ENCODE data around the gene BBS9. TPM values are rescaled to one million over a fixed set of nuclear protein-coding genes. Genes with fewer than 3 reads are reported as not detected.

BBS9 gene
- total and polyA plus RNA-seq, 2 experiments from 2014 or later = 10.2 to 15.0 TPM

DNA sequence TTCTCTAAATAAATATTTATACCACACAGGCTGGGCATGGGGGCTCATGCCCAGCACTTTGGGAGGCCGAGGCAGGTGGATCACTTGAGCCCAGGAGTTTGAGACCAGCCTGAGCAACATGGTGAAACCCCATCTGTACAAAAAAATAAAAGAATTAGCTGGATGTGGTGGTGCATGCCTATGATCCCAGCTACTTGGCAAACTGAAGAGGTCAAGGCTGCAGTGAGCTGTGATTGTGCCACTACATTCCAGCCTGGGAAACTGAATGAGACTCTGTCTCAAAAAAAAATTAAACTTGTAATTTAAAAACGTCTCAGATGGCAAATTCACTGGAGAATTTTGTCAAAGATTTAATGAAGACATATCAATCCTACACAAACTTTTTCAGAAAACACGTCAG lies 498.4 kb downstream of the BBS9 start:
- Histone ChIP-seq H4K20me1 (ENCODE audit: insufficient read depth) (no peaks in the 10 kb centered on the region), H3K4me3 (no peak overlapping the region), H3K79me2 (ENCODE audit: insufficient read depth) (no peaks in the 10 kb centered on the region), H3K9ac (no peak overlapping the region), H3K4me2 (ENCODE audit: unreplicated experiment) (no peak overlapping the region), H3K27me3 (replicated peaks; ENCODE audit: insufficient read depth) (no peaks in the 10 kb centered on the region), H3F3A (ENCODE audit: insufficient read depth) (no peaks in the 10 kb centered on the region), H3K27ac (no peak overlapping the region), H2AFZ (no peak overlapping the region), H3K36me3 (ENCODE audit: low read depth) (no peaks in the 10 kb centered on the region), H3K9me2 (ENCODE audit: insufficient read depth) (no peaks in the 10 kb centered on the region), H3K4me1 (ENCODE audit: insufficient read depth) (peaks cover 10% of the 10 kb centered on the region; the same call in 1 of the 2 replicates), H3K9me3 (ENCODE audit: low read depth) (no peaks in the 10 kb centered on the region)
- in situ Hi-C loops (cut with MboI) = no loop called here
- 55 to 57% methylated on average over 3 of the region's 3 CpGs for WGBS, 2 experiments (ENCODE audit: low coverage in 1 of 2, low lambda C conversion rate in 2 of 2, missing lambda C conversion rate in 2 of 2)
- TF ChIP-seq EZH2phosphoT487 (IDR thresholded peaks at IDR 0.05; ENCODE audit: insufficient read depth, low read depth) = no peak
- TF ChIP-seq EZH2 (IDR thresholded peaks at IDR 0.05; ENCODE audit: insufficient read depth, poor library complexity, severe bottlenecking) = no peak
- peak; percentile 32 for DNase-seq

DNA sequence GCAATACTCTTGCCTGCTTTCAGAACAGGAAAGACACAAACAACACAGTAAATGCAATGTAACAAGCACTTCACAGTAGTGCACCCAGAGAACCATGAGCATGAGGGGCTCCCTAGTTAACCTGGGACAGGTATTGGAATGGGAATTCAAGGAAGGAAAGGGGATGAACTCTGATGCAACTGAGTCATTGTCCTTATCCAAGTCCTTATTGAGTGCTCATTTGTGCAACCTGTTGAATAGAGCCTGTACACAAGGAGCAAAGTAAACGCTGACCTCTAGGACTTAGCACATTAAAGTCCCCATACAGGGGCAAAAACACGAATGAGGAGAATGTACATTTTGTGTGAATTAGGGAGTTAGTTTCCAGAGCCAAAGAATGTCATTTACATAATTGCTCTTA lies 499.5 kb downstream of the BBS9 start:
- no peak overlapping the region for H3K9ac ChIP-seq
- DNase-seq = no peak
- H2AFZ ChIP-seq = no peak overlapping the region
- TF ChIP-seq EZH2 (IDR thresholded peaks at IDR 0.05; ENCODE audit: insufficient read depth, poor library complexity, severe bottlenecking) (no peak), EZH2phosphoT487 (IDR thresholded peaks at IDR 0.05; ENCODE audit: insufficient read depth, low read depth) (no peak)
- H3F3A ChIP-seq (ENCODE audit: insufficient read depth) = no peaks in the 10 kb centered on the region
- WGBS, 2 experiments (ENCODE audit: low coverage in 1 of 2, low lambda C conversion rate in 2 of 2, missing lambda C conversion rate in 2 of 2) = 92 to 94% methylated on average over 2 of the region's 2 CpGs
- H3K9me2 ChIP-seq (ENCODE audit: insufficient read depth) = no peaks in the 10 kb centered on the region
- H3K27me3 ChIP-seq (replicated peaks; ENCODE audit: insufficient read depth) = no peaks in the 10 kb centered on the region
- H3K79me2 ChIP-seq (ENCODE audit: insufficient read depth) = no peaks in the 10 kb centered on the region
- no peak overlapping the region for H3K4me2 ChIP-seq (ENCODE audit: unreplicated experiment)
- in situ Hi-C loops (cut with MboI) = no loop called here
- no peaks in the 10 kb centered on the region for H3K4me1 ChIP-seq (ENCODE audit: insufficient read depth)
- no peaks in the 10 kb centered on the region for H3K9me3 ChIP-seq (ENCODE audit: low read depth)
- no peak overlapping the region for H3K4me3 ChIP-seq
- H4K20me1 ChIP-seq (ENCODE audit: insufficient read depth) = no peaks in the 10 kb centered on the region
- H3K27ac ChIP-seq = no peak overlapping the region
- H3K36me3 ChIP-seq (ENCODE audit: low read depth) = no peaks in the 10 kb centered on the region

DNA sequence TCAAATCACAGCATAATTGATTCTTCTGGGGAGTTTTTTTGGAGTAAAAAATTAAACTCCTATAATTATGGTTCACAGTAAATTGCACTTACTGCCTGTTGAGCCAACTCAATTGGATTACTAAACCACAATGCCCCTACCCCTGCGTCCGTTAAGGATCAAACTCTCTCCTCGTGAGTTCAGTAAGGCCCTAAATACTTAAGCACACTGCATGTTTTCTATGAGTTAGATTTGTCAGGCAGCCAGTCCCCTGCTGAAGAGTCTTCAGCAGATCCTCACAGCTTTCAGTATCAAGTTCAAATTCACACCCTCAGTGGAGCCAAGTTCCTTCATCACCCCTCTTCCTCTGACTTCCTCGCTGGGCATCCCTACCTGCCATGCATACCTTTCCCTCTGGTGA lies 501.0 kb downstream of the BBS9 start:
- Histone ChIP-seq H3K79me2 (ENCODE audit: insufficient read depth) (no peaks in the 10 kb centered on the region), H3K4me3 (no peak overlapping the region), H3K9me3 (ENCODE audit: low read depth) (no peaks in the 10 kb centered on the region), H3K4me1 (ENCODE audit: insufficient read depth) (no peaks in the 10 kb centered on the region), H3K9me2 (ENCODE audit: insufficient read depth) (no peaks in the 10 kb centered on the region), H3K9ac (no peak overlapping the region), H3F3A (ENCODE audit: insufficient read depth) (no peaks in the 10 kb centered on the region), H3K4me2 (ENCODE audit: unreplicated experiment) (no peak overlapping the region), H3K27me3 (replicated peaks; ENCODE audit: insufficient read depth) (no peaks in the 10 kb centered on the region), H4K20me1 (ENCODE audit: insufficient read depth) (no peaks in the 10 kb centered on the region), H2AFZ (no peak overlapping the region), H3K36me3 (ENCODE audit: low read depth) (no peaks in the 10 kb centered on the region), H3K27ac (no peak overlapping the region)
- DNase-seq = no peak
- WGBS, 2 experiments (ENCODE audit: low coverage in 1 of 2, low lambda C conversion rate in 2 of 2, missing lambda C conversion rate in 2 of 2) = 92 to 100% methylated on average over 4 of the region's 4 CpGs
- in situ Hi-C loops (cut with MboI) = no loop called here
- TF ChIP-seq EZH2phosphoT487 (IDR thresholded peaks at IDR 0.05; ENCODE audit: insufficient read depth, low read depth) = no peak
- TF ChIP-seq EZH2 (IDR thresholded peaks at IDR 0.05; ENCODE audit: insufficient read depth, poor library complexity, severe bottlenecking) = no peak

DNA sequence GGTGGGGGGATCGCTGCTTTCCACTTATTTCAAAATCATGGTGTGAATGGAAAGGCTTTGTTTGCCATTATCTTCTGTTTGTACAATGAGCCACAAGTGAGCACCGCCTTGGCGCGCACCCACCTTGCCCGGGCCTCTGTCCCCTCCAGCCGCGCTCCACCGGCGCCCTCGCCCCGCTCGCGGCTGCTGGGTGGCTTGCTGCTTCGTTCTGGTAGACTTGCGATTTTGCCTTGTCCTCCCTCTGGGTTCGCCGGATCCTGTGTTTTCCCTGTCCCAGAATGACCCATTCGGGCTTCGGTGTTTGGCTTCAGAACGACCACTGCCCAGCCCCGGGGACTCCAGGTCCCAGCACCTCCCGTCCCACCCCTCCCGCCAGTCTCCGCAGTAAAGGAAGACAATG lies 503.0 kb downstream of the BBS9 start:
- no peaks in the 10 kb centered on the region for H3K36me3 ChIP-seq (ENCODE audit: low read depth)
- no peak overlapping the region for H3K4me3 ChIP-seq
- H3K9ac ChIP-seq = no peak overlapping the region
- in situ Hi-C loops (cut with MboI) = no loop called here
- no peaks in the 10 kb centered on the region for H3K79me2 ChIP-seq (ENCODE audit: insufficient read depth)
- DNase-seq = no peak
- H3K9me3 ChIP-seq (ENCODE audit: low read depth) = no peaks in the 10 kb centered on the region
- no peak overlapping the region for H2AFZ ChIP-seq
- H4K20me1 ChIP-seq (ENCODE audit: insufficient read depth) = no peaks in the 10 kb centered on the region
- no peaks in the 10 kb centered on the region for H3F3A ChIP-seq (ENCODE audit: insufficient read depth)
- no peaks in the 10 kb centered on the region for H3K9me2 ChIP-seq (ENCODE audit: insufficient read depth)
- H3K27ac ChIP-seq = no peak overlapping the region
- H3K4me1 ChIP-seq (ENCODE audit: insufficient read depth) = no peaks in the 10 kb centered on the region
- no peak overlapping the region for H3K4me2 ChIP-seq (ENCODE audit: unreplicated experiment)
- TF ChIP-seq EZH2phosphoT487 (IDR thresholded peaks at IDR 0.05; ENCODE audit: insufficient read depth, low read depth) (no peak), EZH2 (IDR thresholded peaks at IDR 0.05; ENCODE audit: insufficient read depth, poor library complexity, severe bottlenecking) (no peak)
- WGBS, 2 experiments (ENCODE audit: low coverage in 1 of 2, low lambda C conversion rate in 2 of 2, missing lambda C conversion rate in 2 of 2) = 93 to 98% methylated on average over 21 to 24 of the region's 24 CpGs
- H3K27me3 ChIP-seq (replicated peaks; ENCODE audit: insufficient read depth) = no peaks in the 10 kb centered on the region

All from GM23248 (cell line).